NCI-H524 treated with DMSO at 0.1 percent for 48 hours (cell line): ENCODE data around the gene XCR1.

Experiments
- DNase-seq: peaks from one replicate; lab custom pipeline; 2025; lab: John Stamatoyannopoulos, UW

Gene XCR1

DNA sequence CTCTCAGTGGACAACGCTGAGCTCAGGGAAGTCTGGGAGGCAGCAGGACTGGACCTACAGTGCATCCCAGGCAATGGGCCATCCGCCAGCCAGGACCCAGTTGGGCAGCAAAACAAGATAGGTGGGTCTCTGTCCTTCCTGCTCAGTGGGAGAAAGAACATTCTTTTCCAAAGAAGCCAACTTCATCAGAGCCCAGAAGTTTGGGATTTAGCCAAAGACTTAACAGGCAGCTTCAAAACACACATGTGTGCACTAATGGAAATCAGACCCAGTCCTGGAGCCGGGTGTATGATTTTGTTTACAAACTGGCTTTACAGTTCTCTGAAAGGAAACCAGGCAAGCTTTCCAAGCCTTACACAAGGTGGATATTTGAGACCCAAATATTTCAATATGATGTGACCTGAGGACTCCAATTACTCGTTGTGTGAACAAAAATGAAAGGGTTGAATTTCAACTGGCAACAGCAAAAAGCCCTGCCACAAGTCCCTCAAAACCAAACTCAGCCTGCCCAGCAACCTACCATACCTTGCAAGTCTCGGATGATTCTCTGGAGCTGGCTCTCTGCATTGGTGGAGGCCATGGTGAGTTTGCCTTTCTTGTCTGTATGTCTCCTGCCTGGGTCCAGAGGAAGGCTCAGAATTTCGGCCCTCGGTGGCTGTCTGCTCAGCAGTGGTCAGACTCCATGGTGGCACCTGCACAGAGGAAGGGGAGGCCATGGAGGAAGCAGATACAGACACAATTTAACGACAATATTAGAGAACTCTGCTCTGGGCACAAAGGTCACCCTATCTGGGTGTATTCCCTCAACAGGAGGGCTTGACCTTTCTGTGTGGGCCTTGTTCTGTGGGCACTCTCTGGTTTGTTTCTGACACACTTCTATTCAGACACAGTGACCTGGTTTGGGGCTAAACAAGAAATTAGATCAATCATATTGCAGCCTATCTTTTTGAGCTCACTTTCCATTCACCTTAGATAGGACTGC lies 42.7 kb downstream of the XCR1 start:
- DNase-seq = no peak

DNA sequence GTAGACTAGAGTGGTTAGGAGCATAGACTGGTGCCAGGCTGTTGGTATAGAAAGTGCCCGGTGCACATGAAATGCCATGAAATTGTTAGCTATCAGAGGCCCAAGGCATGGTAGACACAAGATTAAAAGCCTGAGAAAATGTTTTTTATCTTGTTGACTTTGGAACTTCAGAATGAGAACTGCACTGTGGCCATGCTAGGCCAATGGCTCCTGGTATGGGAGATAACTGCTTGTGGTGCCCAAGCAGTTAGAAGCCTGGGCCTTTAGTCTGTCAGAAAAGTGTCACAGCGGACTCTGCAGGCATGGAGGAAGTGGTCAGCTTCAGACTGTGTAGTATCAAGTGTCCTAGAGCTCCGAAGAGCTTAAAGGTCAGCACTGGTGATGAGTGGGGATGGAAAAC lies 43.5 kb downstream of the XCR1 start:
- DNase-seq = no peak

DNA sequence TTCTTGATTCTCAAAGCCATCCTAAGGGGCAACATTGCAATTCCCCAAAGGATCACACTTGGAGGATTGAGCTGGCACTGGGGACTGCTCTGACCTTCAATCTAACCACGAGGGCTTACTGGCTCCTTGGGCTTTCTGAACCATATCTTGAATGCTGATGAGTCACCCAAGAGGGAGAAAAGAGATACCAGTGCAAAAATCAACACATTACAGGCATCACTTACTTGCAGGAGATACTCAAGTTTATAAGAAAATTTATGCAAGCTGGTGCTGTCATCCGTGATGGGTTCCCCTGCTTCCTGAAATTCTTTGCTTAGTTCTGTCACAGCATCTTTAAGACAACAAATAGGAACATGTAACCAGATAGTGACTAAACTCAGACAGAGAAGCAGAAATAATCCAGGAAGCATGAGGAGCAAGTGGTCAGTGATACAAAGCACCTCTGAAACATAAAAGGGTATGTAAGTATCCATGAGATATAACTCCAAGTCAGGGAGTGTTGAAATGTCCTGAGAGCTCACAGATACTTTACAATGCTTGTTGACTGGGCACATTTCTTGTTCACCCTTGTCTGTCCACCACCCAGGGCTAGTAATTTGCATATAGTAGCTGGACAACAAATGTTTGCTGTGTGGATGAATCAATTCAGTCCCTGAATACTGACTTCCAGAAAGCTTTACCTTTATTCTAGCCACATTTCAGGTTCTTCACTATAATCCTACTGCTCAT lies 45.8 kb downstream of the XCR1 start:
- no peak for DNase-seq

DNA sequence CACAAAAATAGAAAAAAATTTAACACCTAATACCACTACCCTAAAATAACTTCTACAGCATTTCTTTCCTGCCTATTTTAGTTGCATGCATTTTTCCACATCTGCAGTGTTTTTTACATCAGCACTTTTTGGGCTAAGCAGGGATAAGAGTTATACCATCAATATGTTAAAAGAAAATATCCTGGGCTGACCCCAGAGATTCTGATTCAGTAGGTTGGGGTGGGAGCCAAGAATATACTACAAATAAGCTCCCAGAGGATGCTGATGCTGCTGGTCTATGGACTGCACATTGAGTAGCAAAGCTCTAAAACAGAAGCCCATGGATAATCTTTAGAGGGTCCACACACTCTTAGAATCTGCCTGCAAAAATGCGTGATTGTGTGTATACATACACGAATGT lies 46.5 kb downstream of the XCR1 start:
- no peak for DNase-seq

DNA sequence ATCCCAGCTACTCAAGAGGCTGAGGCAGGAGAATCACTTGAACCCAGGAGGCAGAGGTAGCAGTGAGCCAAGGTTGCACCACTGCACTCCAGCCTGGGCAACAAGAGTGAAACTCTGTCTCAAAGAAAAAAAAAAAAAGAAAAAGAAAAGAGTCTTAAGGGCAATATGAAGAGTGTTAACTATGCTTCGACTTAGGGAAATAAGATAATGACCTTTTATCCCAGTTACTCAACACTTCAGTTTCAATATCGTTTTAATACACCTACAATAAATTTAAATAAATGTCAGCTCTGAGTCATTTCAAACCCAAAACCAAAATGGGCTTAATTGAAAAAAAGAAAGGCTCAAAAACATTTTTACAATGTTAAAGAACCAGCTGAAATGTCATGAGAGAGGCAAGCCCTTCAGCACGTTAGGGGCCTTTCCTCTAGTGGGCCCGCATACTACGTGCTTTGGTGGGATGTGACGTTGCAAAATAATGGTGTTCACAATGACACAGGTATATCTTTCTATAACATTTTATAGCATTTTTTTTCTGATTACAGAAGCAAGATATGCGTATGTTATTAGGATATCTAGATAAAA lies 47.0 kb downstream of the XCR1 start:
- no peak for DNase-seq

DNA sequence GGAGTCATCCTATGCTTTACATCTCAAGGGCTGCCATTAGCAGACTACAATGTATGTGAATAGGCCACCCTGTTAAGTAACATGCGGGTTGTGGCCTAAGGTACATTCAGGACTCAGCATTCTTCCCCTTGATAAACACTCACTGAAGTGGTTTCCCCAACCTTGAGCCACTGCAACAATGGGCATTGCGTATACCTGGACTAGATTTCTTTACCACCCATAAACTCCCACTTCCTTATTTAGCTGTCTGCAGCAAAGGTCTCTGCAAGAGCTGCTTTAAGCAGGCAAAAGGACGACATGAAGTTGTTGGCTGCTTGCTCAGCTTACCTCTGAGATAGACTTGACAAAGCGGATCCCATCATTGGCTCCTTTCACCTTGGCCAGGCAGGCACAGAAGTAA lies 47.9 kb downstream of the XCR1 start:
- DNase-seq = no peak

DNA sequence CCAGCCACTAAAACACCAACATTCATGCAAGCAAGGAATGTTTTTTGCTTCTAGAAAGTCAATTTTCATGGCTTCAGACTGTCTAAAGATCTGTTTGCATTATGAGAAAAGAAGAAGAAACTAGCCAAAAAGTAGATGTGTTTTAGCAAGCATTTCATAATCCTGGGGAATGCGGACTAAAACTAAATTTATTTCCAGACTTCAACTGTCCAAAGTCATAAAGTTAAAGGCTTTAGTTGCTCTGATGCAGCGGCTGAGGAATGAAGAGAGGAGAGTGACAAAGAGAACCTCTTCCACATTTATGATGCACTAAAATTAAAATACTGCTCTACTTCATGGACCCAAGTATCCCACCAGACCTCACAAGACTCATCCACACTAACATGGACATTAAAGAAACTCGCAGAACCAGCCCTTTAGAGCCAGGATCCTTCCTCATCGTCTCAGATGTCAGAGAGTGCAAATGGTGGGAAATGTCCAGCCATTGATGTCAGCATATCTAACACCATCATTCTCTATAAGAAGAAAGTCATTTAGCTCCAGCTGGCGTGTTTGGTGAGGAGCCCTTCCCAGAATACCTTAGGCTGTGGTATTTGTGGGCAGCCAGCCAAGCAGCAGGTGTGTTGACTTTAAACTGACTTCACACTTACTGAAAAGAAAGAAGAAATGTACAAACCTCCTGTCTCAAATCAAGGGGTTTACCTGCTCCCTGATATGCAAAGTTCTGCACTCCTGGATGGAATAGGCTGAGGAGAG lies 49.1 kb downstream of the XCR1 start:
- DNase-seq = no peak

DNA sequence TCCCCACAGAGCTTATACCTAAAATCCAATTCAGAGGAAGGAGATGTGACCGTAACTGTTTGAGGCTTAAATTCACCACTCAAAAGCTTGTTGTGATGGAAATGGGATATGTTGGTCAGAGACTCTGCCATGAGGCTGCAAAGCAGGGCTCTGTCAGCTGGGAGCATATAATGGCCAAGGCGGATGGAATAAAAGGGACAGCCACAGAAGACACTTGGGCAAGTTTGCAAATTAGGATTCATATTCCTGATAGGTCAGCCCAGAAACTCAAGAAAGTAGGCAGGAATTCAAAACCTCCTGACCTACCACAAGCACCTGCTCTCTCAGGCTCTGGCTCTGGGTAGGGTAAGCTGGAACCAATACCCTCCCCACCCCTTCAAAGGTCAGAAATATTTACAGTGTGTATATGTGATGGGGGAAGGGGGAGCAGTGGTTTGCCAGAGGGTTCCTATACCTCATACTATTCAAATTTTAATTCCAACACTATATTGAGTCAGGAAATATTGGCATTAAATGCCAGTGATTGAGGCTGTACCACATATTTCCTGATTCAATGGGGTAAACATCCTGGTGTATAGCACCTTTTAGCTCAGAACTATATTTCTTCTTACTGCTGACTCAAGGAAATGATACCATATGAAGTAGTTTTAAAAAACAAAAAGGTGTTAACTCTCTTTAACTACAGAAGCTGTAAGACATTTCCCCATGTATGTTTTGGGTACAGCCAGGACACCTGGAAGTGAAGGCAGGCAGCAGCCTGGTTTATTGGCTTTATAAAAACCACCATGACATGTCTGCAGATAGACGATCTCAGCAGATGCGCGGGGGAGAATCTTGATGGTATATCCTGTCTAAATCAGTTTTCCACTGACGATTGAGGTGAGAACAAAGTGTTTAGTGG lies 50.8 kb downstream of the XCR1 start:
- no peak for DNase-seq

DNA sequence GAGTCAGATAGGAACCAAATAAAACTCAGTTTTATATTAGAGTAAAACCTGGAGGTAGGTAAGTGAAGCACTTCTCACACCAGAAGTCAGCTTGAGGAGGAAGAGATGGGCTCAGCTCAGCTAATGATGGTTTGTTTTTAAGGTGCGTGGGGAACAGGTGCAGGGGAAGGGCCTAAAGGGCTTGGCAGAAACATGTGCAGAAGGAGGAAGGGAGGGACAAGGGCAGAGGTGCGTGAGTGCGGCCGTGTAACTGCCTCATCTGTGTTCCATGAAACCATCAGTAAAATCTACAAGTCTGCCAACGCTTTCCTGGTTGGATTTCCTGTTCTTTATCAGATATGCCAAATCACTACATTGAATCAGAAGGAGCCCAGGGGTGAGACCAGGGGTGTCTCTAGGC lies 51.6 kb downstream of the XCR1 start:
- DNase-seq = no peak

DNA sequence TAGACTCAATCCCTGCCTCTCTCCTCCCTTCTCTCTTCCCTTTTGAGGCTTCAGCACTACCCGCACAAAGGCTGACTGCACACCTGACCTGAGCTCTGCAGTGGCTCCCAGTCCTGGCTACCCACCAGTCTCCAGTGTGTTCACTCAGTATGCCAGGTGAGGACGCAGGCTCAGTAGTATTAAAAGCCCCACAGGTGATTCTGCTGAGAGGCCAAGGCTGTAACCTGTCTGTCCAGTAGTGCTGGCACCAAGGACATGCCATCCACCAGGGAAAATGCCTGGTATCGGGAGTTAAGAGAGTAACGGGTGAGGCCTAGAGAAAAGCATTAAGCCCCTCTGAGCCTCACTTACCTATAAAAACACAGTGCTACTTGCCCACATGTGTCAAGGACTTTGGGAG lies 52.6 kb downstream of the XCR1 start:
- DNase-seq = no peak

DNA sequence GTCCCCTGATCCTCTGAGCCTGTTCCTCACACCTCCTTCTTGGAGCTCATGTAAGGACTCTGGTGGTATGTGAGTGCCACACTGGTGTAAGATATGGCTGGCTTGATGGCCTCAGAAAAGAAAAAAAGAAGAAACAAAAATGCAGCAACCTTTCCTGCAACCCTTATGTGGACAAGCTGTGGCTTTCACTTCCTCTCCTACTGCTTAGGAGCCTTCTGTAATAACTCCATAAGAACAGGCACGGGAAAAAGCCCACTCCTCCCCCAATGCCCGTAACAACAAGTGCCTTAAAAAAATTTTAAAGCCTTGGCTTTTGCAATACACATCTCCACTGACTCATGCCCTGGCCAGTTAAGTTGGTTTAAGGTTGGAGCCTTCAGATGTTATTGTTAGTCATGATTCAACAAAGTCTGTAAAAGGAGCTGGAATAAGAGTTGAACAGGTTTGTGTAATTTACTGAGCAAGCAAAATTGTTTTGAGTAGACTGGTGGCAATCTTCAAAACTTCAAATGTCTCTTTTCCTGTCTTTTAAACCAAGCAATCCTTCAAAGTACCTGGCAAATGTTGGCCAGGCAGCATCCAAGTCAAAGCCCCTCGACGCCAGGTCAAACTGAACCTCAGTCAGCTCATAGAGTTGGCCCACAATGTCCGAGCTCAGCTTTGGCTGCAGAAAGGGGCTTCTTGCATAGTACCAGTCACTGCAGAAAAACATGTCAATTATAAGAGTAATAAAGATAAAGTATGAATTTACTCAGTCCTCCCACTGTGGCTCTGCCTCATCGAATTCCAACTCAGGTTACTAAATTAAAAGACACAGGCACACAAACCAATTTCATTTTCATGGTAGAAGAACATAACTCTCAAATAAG lies 54.5 kb downstream of the XCR1 start:
- DNase-seq = no peak

DNA sequence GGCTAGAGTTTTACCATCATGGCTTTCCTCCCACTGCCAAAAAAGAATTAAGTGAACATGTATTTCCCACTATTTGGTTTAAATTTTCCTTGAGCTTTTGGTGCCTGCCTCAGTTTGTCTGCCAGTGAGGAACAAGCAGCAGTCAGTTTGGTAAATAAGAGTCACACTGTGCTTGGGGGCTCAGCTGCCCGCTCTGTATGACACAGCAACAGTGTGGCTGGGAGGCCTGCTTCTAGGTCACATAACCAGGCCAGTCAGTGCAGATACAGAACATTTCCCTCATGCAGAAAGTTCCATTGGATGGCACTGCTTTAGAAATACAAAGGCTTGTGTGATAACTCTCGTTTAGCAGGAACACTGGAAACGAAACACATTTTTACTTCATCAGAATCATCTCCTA lies 57.3 kb downstream of the XCR1 start:
- no peak for DNase-seq

DNA sequence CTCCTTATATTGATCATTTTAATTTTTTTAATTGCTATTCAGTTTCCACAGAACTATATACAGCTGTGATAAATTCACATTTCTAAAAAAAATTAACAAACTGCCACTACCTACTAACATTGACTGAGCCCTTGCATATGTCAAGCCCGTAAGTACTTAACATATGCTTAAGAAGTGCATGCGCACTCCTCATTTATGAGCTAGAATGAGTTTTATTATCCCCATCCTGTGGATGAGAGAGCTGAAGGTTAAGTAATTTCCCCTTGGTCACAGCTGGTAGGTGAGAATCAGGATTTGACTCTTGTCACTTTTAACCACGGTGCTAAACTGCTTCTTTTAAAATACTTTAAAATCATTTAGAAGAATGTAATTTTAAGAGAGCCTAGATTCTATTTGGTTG lies 58.2 kb downstream of the XCR1 start:
- DNase-seq = no peak

DNA sequence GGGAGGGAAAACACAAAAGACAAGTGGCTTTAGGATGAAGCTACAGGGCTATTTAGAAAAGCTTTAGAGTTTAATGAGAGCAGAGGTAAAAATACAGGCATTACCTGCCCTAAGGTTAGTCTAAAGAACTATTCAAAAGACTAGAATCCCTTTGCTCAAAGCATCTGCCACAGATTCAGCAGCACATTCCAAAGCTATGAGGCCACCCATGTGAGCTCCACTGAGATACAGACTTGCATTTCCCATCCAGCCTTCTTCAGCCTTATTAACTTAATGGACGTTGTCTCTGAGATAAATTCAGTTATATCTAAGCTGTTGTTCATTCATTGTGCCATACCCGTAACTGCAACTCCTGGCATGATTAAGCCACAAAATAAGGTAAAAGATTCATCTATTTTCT lies 58.6 kb downstream of the XCR1 start:
- no peak for DNase-seq

DNA sequence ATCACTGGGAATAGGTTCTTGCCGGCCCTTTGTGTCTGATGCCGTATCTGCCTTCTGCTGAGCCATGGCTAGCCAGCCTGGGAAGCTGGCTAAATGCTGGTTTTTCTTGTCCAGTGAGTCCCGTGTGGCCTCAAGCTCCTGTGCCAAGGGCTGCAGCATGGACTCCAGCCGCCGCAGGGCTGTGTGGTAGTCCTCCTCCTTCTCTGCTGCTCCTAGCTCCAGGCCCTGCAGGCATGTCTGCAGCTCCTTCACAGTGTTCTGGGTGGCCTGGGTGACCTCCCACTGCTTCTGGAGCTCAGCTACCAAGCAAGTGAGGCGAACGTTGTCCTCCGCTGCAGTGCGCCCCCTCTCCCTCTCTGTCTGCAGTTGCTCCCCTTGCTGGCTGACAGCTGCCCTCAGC lies 59.1 kb downstream of the XCR1 start:
- DNase-seq = no peak

DNA sequence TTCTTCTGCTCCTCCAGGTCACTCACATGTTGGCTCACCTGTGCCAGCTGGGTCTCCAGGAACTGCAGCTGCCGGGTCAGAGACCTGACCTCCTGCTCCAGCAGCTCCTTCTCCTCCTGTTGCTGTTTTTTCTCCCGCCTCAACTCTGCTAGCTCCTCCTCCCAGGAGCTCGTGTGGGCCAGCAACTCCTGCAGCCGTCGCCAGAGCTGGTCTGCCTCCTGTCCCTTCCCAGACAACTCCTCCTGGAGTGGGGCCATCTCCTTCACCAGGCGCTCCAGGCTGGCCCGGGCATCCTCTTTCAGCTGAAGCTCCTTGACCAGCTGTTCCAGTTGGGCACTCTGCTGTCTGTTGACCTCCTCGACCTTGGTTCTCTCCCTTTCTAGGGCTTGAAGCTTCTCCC lies 59.6 kb downstream of the XCR1 start:
- DNase-seq = no peak
